GM18502 (cell line): ENCODE results near the gene DLGAP1.

Experiments
- ATAC-seq: cut with Tn5 transposase; IDR thresholded peaks from one replicate; pipeline ENCODE4 v1.9.1; 2021; ENCODE audit warnings: mild to moderate bottlenecking; ENCODE audit not compliant: unreplicated experiment, poor library complexity

The DLGAP1 gene

DNA sequence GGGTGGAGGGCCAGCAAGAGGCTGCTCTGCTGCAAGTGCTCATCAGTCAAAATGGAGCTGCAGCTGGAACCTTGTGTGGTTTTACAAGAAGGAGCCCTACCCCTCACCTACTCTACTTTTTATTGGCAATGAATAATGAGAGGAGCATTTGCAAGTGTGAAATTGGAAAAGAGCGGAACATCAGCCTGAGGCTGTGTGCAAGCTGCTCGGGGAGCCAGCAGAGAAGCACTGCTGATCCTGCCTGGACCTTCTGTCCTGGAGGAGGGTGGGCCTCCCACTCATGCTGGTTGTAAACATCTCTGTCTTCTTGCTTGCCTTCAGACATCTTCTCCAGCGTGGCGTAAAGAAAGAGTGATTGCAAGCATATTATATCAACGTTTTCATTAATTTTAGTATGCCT, 256.2 kb downstream of the DLGAP1 start:
- ATAC-seq = no peak

DNA sequence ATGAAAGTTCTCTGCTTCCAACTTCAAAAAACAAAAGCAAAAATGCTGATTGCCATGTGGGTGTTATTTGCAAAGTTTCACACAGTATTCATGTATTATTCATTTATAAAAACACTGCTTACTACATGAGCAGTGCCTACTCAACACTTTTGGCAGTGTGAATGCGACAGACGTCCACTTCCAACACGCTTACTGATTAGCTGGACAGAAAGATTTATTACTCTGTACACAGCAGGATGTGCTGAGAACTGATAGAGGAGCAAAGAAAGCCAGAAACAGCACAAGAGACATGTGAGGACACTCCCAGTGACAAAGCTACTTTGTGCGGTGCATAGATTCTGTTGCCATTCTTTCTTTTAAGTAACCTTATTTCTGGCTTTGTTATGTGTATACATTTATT, 258.8 kb downstream of the DLGAP1 start:
- no peak for ATAC-seq

DNA sequence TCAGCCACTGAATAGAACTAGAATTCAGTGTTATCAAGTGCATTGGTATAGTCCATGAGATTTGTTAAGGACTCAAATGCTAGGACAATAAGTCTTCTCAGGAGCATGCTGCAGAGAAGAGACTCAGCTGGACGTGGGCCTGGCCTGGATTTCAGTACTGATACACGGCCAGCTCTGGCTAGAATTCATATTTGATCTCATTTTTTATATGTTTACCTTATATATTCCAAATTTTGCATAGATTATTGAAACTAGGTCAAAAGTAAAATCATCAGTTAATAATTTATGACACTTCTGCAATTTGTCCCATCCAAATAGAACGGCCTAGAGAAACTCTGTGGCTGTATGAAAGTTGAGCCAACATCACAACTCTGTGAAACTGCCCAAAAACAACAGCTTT, 262.0 kb downstream of the DLGAP1 start:
- no peak for ATAC-seq

DNA sequence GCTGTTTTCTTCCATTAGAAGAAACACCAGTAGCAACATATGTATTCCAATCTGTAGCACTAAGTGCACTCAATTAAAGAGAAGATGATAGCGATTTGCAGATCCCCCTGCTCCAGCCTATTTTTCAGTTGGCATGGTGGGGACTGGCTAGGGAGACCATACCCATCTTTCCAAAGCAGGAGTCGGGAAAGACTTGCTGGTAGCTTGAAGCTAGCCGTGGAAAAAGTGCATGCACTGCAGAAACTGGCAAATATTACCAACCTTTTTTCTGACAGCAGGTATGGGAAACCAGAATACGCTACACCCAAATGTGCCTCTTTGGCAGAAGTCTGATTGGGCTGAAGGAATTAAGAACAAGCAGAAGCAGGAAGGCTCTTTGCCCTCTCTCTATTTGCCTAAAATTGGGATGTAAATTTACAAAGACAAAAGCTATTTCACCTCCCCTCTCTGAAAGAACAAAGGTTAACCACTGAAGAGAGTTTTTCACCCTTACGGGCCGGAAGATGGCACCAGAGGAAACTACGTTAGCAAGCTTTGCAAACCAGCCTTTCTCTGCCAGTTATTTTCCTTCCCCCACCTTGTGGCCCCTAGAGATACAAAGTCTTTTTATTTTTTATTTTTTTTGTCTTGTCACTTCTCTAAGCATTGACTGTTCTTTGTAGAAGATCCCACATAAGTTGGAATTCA, 273.1 kb downstream of the DLGAP1 start:
- ATAC-seq = no peak

DNA sequence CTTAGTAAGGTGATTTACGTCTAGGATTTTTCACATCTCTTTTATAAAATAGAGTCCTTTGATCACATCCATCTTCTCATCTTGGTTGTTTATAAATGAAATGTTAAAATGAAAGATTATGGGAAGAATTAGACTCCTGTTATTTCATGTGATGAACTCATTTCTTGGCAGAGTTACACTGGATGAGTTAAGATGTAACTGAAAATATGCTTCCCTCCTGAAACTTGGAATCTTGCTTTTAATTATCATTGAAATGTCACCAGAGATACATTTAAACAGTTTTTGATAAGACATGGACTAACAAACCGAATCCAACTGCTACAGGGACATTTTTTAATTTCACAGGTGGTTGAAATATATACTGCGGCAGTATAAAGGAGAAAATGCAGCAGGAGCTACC, 274.0 kb downstream of the DLGAP1 start:
- no peak for ATAC-seq

DNA sequence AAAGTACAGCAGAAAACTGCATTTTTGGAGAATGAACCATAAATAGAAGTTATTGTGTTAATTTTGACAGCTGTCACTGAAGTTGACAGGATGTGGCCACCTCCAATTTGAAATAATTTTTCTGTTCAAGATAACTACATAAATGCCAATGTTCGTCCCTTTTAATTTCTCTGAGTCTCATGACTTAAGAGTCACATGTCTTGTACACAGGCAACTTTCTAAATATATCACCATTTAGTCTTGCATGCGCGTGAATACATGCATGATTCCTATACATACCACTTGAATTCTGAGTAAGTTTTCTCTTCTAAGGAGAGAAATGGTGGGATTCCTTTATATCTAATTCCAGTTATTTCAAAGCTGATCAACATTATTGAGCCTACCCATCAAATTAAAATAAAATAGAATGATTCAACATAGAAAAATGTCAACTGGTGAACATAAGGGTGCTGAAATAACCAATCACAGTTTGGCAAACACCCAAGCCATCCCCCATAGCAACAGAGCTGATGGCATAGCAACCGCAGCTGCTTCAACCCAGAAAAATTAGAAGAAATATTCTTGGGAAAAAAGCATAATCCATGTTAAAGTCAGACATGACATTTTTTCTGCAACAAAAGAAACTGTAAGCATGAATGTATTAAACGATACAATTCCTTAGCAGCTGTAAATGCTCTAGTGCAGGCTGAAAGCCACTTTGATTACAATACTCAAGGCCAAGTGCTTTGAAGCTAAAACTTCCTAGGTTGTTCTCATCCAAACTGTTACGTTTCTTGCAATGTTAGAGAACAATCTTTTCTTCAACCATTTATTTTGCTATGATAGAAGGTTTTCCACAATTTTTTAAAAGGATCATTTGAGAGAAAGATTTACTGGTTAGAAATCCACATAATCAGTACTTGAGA, 282.7 kb downstream of the DLGAP1 start:
- no peak for ATAC-seq

DNA sequence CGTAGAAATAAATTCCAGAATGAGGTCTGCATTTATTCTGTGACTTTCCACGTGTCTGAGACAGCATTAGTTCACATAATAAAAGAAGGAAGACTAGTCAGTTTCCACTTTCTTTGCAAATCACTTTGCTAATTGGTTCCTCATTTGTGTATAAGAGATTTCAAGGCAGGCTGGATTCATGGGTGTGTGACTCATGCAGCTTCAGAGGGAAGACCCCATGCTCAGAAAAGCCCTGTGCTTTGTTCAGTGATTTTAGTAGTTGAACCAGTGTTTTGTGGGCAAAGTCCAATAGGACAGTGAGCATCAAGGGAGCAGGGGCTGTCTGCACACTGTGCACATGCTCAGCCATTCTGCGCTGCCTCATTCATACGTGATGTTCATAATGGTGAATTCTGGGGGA, 297.8 kb downstream of the DLGAP1 start:
- ATAC-seq = no peak

DNA sequence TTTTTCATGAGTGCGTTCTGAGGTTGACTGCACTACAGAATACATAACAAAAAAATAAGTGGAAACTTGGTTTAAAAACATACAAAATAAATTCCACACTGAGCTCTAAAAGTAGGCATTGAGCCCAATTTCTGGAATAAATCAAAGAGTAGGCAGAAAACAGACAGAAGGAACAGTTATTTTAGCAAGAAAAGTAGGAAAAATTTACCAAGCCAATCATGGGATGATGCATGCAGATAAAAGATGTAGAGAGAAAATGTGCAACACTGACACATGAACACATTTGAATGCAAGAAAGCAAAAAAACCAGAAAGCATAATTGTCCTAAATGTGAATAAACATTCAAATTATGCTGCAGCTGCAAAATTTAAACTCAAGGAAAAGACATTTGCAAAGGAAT, 308.3 kb downstream of the DLGAP1 start:
- ATAC-seq = no peak

DNA sequence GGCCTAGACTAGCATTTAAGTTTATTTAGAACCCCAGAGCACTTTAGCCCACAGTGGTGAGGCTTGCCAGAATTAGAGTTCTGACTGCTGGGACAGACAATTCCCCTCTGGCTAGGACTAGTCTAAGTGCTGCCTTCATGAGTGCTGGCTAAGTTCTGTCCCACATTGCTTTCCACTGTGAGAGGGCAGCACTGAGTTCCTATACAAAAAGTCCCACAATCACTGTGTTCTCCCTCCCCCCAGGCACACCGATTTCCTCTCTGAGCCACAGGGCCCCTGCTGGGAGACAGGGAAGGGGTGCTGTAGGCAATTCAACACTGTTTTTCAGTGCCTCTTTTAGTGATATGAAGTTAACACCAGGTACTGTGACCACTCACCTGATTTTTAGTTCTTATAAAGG, 310.9 kb downstream of the DLGAP1 start:
- ATAC-seq = no peak

DNA sequence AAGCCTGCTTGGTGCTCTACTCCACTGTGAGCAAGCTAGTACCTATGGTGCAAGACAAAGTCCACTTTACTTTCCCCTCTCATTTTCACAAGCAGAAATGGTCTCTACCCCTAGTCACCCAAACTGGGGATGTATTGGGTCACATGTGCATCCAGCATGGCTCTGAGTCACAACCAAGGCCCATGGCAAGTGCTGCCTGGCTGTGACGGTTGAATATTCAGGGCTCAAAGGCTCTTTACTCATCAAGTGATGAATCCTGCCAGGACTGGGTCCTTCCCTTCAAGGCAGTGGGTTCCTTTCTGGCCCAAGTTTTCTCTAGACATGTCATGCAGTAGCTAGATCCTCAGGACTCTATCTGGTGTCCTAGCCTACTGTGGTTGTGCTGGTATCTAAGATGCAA, 311.5 kb downstream of the DLGAP1 start:
- no peak for ATAC-seq

DNA sequence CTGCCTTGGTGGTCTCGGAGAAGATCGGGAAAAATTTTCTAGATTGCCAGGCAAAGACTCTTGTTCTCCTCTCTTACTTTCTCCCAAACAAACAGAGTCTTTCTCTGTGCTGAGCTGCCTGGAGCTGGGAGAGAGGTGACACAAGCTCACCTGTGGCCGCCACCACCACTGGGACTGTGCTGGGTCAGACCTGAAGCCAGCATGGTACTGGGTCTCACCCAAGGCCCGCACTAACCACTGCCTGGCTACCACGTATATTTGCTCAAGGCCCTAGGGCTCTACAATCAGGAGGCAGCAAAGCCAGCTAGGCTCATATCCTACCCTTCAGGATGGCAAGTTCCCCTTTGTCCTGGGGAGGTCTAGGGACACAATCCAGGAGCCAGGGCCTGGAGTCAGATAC, 312.2 kb downstream of the DLGAP1 start:
- no peak for ATAC-seq

DNA sequence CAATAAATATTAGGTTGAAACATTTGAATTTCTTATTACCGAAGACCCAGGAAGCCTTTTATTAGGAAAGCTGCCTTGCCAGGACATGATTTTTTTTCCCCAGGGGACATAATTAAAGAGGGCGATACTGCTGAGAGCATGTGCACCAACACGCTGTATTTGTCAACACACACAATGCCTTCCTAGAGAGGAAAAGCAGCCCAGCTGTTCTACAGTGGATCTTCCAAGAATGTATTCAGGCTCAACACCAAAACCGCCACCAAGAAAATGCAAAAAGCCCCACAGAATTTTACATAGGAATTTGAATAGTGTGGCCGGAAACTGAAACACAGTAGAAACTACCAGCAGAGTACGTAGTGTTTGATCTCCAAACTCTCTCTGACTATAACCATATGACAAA, 320.4 kb downstream of the DLGAP1 start:
- no peak for ATAC-seq

DNA sequence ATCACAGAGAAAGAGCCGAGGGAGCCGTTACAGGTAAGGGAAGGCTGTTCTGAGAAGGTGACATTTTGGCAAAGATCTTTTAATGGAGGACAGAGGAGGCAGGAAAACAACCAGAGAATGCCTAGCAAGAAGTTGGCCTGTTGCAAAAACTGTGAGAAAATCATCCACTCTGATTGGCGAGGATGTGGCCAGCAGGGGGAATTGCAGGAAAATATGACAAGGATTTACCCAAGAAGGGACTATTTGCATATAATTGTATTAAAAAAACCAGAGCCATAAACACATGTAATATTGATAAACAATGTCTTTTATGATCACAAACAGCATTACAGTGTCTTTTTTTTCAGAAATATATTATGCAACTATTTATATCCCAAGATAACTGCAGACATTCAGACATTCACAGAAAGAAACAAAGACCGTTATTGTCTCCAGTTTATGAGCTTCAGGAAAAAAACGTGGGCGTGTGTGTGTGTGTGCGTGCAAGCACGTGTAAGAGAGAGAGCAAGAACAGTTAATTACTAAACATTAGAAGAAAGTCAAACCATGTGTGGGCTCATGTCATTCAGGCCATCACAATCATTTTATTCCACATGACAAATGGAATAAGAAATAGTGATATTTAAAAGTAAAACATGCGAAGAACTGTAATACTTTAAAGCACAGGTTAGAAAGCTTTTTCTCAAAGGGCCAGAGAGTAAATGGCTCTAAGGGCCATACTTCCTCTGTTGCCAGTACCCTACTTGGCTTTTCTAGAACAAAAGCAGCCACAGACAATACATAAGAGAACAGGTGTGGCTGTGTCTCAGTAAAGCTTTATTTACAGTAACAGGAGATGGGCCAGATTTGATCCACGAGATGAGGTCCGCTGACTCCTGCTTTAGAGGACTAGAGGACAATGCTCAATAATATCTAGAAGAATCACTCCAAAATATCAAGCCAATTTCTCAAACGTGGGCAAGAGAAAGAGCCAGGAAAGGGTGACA, 324.1 kb downstream of the DLGAP1 start:
- ATAC-seq = no peak

DNA sequence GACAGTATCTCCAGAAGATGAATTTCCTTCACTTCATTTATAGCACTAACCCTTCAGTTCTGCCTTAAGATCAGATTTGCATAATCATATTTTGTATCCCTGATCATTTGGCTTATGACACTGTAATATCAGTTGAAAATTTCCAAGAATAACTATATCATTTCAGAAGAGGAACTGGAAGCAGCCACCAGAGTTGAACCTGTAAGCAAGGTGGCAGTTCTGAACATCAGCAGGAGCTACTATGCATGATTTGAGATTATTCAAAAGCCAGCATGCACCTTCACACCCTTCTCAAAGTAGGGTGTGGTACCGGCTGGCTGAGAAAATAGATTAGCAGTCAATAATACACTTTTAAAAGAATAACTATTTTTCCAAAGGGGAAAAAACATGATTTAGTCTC, 328.2 kb downstream of the DLGAP1 start:
- no peak for ATAC-seq

DNA sequence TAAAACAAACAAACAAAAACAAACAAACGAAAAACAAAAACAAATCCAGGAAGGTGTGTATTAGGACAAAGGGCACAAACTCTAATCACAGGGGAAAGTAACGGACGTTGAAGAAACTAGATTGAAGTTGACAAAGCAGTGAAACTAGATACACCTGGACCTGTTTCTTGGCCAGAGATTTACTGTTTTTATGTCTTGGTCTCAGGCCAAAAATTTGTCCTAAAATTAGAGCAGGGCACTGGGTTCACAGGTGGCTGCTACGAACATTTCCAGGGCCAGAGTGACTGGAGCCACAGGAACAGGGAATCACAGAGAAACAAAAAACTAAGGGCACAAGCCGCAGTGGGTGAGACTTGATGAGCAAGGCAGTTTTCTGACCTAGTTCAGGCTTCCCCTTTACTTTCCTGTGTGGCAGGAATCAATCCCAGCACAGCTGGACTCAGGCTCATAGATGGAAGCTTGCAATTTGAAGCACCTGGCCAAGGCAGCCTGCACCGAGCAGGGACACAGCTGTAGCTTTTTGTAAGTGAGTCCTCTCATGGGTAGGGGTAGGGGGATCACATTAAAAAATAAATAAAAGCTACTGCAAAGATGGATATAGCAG, 329.4 kb downstream of the DLGAP1 start:
- no peak for ATAC-seq

DNA sequence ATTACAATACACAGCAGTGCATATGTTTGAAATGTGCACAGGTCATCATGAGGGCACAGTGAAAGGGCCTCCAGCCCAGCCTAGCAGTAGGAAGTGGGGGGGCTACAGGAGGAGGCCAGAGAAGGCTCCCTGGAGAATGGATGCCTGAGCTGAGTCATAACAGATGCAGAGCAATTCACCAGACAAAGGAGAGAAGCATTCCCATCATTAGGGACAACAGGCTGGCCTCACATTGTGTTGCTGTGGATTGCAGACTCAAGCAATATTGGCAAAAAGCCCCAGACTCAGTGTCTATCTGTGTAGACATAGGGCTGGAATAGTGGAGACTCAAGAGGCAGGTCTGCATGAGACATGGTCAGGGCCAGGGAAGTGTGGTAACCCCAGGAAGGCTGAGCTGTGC, 329.9 kb downstream of the DLGAP1 start:
- no peak for ATAC-seq

DNA sequence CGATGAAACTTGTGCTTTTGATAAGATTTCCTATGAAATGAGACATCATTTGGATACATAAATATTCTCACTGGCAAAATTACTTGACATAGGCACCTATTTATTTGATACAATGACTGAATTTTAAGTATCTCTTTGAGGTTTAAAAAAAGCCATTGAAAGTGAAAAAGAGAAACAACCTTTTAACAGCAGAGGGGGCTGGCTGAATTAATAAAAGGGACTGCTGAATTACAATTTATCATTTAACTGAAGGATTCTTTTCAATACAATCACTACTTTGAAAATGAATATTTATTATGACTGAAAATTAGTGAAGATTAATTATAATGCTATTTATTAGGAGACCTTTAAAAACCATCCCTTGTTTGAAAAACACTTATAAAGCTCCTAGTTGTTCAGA, 335.3 kb downstream of the DLGAP1 start:
- no peak for ATAC-seq

DNA sequence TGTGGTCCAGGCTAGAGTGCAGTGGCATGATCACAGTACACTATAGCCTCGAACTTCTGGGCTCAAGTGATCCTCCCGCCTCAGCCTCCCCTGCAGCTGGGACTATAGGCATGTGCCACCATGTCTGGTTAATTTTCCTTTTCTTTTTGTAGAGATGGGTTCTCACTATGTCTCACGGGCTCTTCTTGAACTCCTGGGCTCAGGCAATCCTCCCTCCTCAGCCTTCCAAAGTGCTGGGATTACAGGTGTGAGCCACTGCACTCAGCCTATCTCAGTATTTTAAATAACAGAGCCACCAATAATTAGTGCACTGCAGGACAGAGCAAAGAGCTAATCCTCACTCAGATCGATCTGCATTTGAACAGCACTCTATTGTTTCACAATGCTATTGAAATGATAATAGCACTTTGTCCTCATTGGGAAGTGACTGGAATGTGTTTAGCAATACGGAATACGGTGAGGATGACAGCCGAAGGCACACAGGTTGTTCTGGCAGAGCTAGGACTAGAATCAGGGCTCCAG, 335.9 kb downstream of the DLGAP1 start:
- no peak for ATAC-seq

DNA sequence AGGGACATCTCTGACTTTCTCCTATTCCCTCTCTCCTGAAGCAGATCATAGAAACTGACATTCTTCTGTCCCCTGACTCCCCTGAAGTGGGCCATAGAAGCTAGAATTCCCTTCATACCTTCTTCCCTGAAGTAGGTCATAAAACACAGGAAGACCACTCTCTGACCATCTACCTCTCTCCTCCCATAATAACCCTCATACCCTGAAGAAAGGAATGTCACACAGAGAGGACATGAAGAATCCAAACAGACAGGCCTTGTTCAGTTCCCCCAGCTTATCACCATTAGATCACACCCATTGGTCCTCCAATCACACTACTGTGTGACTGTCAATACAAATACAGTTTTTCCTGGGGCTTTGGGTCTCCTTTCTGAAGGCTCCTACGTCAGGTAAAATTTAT, 347.1 kb downstream of the DLGAP1 start:
- ATAC-seq = no peak

DNA sequence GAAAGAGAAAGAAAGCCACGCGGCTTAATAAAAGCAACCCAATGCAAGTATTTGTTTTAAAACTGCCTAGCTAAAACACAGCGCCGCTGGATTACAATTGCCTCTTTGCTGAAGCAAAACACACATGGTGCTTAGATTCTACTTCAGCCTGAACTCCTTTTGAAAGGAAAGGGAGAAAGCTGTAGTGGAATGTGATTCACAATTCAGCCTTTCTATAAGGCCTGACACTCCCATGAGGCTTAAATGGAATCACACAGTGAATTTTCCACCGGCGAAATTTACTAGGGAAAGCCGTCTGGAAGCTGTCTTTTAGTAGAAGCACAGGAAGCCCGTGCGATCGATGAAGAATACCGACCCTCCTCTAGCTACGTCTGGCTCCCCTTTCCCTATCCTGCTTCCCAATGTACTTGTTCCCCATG, 348.0 kb downstream of the DLGAP1 start:
- ATAC-seq = no peak
